WTC11 (cell line): ENCODE data around the gene ACSL1. TPM values are rescaled to one million over a fixed set of nuclear protein-coding genes. Genes with fewer than 3 reads are reported as not detected.

ENCODE experiments used
- ATAC-seq: fragments of 200-7000 bp; cut with Tn5 transposase; 2 replicates; pipeline ENCODE4 v1.10.0; 2021; ENCODE audit warnings: mild to moderate bottlenecking, moderate library complexity
- CTCF ChIA-PET: fragments of 300-600 bp; sonication (Branson Sonifier 250); formaldehyde crosslinking; loops from one replicate; lab custom pipeline; 2021; ENCODE audit warnings: antibody characterized with exemption; lab: Charles Lee
- POLR2A ChIA-PET: fragments of 350-600 bp; sonication (Branson Sonifier 250); formaldehyde crosslinking; loops from one replicate; lab custom pipeline; 2021; ENCODE audit warnings: antibody characterized with exemption; lab: Charles Lee
- DNase-seq: peaks from one replicate; pipeline ENCODE4 v3.0.0; 2021; ENCODE audit warnings: low spot score
- H3K27ac Mint-ChIP-seq: 2 replicates; pipeline ENCODE4 v1.8.0; 2021; ENCODE audit warnings: mixed read lengths
- H3K27me3 Mint-ChIP-seq: 2 replicates; pipeline ENCODE4 v1.8.0; 2021; ENCODE audit warnings: low read depth, mild to moderate bottlenecking, moderate library complexity, mixed read lengths
- H3K36me3 Mint-ChIP-seq: 2 replicates; pipeline ENCODE4 v1.8.0; 2021; ENCODE audit warnings: mixed read lengths
- H3K4me1 Mint-ChIP-seq: 2 replicates; pipeline ENCODE4 v1.8.0; 2022; ENCODE audit warnings: mixed read lengths
- H3K4me3 Mint-ChIP-seq: 2 replicates; pipeline ENCODE4 v1.8.0; 2021; ENCODE audit warnings: mild to moderate bottlenecking, moderate library complexity, mixed read lengths
- H3K9me3 Mint-ChIP-seq: 2 replicates; pipeline ENCODE4 v1.8.0; 2021; ENCODE audit warnings: mixed read lengths
- AR ChIP-seq: fragments of 250-450 bp; sonication (Bioruptor Pico); IDR thresholded peaks from 2 replicates; pipeline ENCODE4 v1.9.0; 2021; ENCODE audit warnings: mild to moderate bottlenecking
- ATF3 ChIP-seq: sonication (generic); formaldehyde crosslinking; conservative IDR thresholded peaks from 2 replicates; pipeline ENCODE4 v1.8.1; 2022; ENCODE audit warnings: mild to moderate bottlenecking, missing genetic modification reagents
- CTCF ChIP-seq: fragments of 200-600 bp; IDR thresholded peaks from 2 replicates; pipeline ENCODE4 v1.8.0; 2022; ENCODE audit warnings: antibody characterized with exemption
- FOXK1 ChIP-seq: sonication (generic); formaldehyde crosslinking; IDR thresholded peaks from 2 replicates; pipeline ENCODE4 v1.8.0; 2022; ENCODE audit warnings: mild to moderate bottlenecking, moderate library complexity, missing genetic modification reagents
- FOXP1 ChIP-seq: sonication (generic); formaldehyde crosslinking; IDR thresholded peaks from 2 replicates; pipeline ENCODE4 v1.8.0; 2022; ENCODE audit warnings: missing genetic modification reagents, mild to moderate bottlenecking, moderate library complexity, borderline replicate concordance
- FOXP4 ChIP-seq: sonication (generic); formaldehyde crosslinking; IDR thresholded peaks from 2 replicates; pipeline ENCODE4 v1.8.0; 2022; ENCODE audit warnings: mild to moderate bottlenecking, missing genetic modification reagents
- IRF1 ChIP-seq: sonication (generic); formaldehyde crosslinking; IDR thresholded peaks from 2 replicates; pipeline ENCODE4 v1.8.0; 2023; ENCODE audit warnings: missing genetic modification reagents
- IRF2 ChIP-seq: sonication (generic); formaldehyde crosslinking; IDR thresholded peaks from 2 replicates; pipeline ENCODE4 v1.8.0; 2022; ENCODE audit warnings: low read depth, missing genetic modification reagents, borderline replicate concordance
- JUN ChIP-seq: sonication (generic); formaldehyde crosslinking; IDR thresholded peaks from 2 replicates; pipeline ENCODE4 v1.8.0; 2023; ENCODE audit warnings: mild to moderate bottlenecking, missing genetic modification reagents
- NR2C2 ChIP-seq: sonication (generic); formaldehyde crosslinking; IDR thresholded peaks from 2 replicates; pipeline ENCODE4 v1.8.0; 2022; ENCODE audit warnings: mild to moderate bottlenecking, missing genetic modification reagents
- NR3C1 ChIP-seq: sonication (generic); formaldehyde crosslinking; conservative IDR thresholded peaks from 2 replicates; pipeline ENCODE4 v1.8.1; 2023; ENCODE audit warnings: low read depth, mild to moderate bottlenecking, missing genetic modification reagents
- RELA ChIP-seq: sonication (generic); formaldehyde crosslinking; IDR thresholded peaks from 2 replicates; pipeline ENCODE4 v1.8.1; 2022; ENCODE audit warnings: missing genetic modification reagents, mild to moderate bottlenecking, borderline replicate concordance
- SOX15 ChIP-seq: fragments of 250-450 bp; sonication (Bioruptor Pico); IDR thresholded peaks from 2 replicates; pipeline ENCODE4 v1.9.0; 2021; ENCODE audit warnings: mild to moderate bottlenecking
- TP53 ChIP-seq: sonication (generic); formaldehyde crosslinking; IDR thresholded peaks from 2 replicates; pipeline ENCODE4 v1.8.1; 2023; ENCODE audit warnings: mild to moderate bottlenecking, missing genetic modification reagents
- ZBTB21 ChIP-seq: sonication (generic); formaldehyde crosslinking; IDR thresholded peaks from 2 replicates; pipeline ENCODE4 v1.8.1; 2023; ENCODE audit warnings: mild to moderate bottlenecking, missing genetic modification reagents, borderline replicate concordance
- ZNF263 ChIP-seq: sonication (generic); formaldehyde crosslinking; IDR thresholded peaks from 2 replicates; pipeline ENCODE4 v1.8.1; 2022; ENCODE audit warnings: low read depth, mild to moderate bottlenecking, moderate library complexity, missing genetic modification reagents
- ZNF425 ChIP-seq: fragments of 250-450 bp; sonication (Bioruptor Pico); conservative IDR thresholded peaks from 2 replicates; pipeline ENCODE4 v1.9.0; 2021; ENCODE audit warnings: mild to moderate bottlenecking
- ZNF532 ChIP-seq: fragments of 250-450 bp; sonication (Bioruptor Pico); IDR thresholded peaks from 2 replicates; pipeline ENCODE4 v1.9.0; 2021; ENCODE audit warnings: mild to moderate bottlenecking, borderline replicate concordance
- ZSCAN18 ChIP-seq: fragments of 250-450 bp; sonication (Bioruptor Pico); IDR thresholded peaks from 2 replicates; pipeline ENCODE4 v2.1.2; 2022; ENCODE audit warnings: mild to moderate bottlenecking, moderate library complexity
- total RNA-seq: library from RNA; stranded (reverse); gene quantifications from 3 replicates; pipeline ENCODE4 v1.2.3, GENCODE V29; 2021

The ACSL1 gene
- total RNA-seq, 1 experiment from 2014 or later, result 6.6 TPM

GRCh38 chr4:184821242-184821641 lies 4.5 kb downstream of the ACSL1 start:
- no peaks in the 10 kb centered on the region for H3K36me3 Mint-ChIP-seq
- no peak for TF ChIP-seq ZNF263 (CRISPR knock-in tag)
- no peak for TF ChIP-seq ZSCAN18 (CRISPR knock-in tag)
- no peak for TF ChIP-seq IRF1 (CRISPR knock-in tag)
- no peak for TF ChIP-seq JUN (CRISPR knock-in tag)
- TF ChIP-seq ZBTB21 (CRISPR knock-in tag), result no peak
- TF ChIP-seq FOXK1 (CRISPR knock-in tag), result no peak
- TF ChIP-seq SOX15, result no peak
- H3K27ac Mint-ChIP-seq, result no peak overlapping the region
- H3K4me1 Mint-ChIP-seq, result peaks cover 7% of the 10 kb centered on the region
- ATAC-seq (no peak), DNase-seq (no peak)
- CTCF ChIA-PET, result no interaction called here
- H3K4me3 Mint-ChIP-seq, result no peak overlapping the region
- H3K27me3 Mint-ChIP-seq, result peaks cover 30% of the 10 kb centered on the region
- POLR2A ChIA-PET, result no interaction called here
- no peaks in the 10 kb centered on the region for H3K9me3 Mint-ChIP-seq

GRCh38 chr4:184819786-184820185 lies 6.0 kb downstream of the ACSL1 start:
- peaks cover 25% of the 10 kb centered on the region for H3K27me3 Mint-ChIP-seq
- no peak overlapping the region for H3K4me3 Mint-ChIP-seq
- no peak overlapping the region for H3K27ac Mint-ChIP-seq
- peaks cover 10% of the 10 kb centered on the region for H3K4me1 Mint-ChIP-seq
- ATAC-seq (no peak), DNase-seq (no peak)
- CTCF ChIA-PET, result no interaction called here
- H3K36me3 Mint-ChIP-seq, result no peaks in the 10 kb centered on the region
- no peaks in the 10 kb centered on the region for H3K9me3 Mint-ChIP-seq
- POLR2A ChIA-PET, result no interaction called here
- TF ChIP-seq NR3C1 (CRISPR knock-in tag) (no peak), ATF3 (CRISPR knock-in tag) (no peak), CTCF (no peak), AR (no peak), ZNF532 (no peak), IRF2 (no peak), FOXP4 (CRISPR knock-in tag) (no peak), FOXP1 (CRISPR knock-in tag) (no peak), TP53 (CRISPR knock-in tag) (no peak), ZNF425 (CRISPR knock-in tag) (no peak), RELA (CRISPR knock-in tag) (no peak), NR2C2 (no peak)
